Activated T-cell treated with anti-CD3 and anti-CD28 coated beads, Interleukin-2, amount 50 U/mL, for 4 hours (primary cell): ENCODE results near the gene GHDC. TPM values are rescaled to one million over a fixed set of nuclear protein-coding genes. Genes with fewer than 3 reads are reported as not detected.
A peak's percentile ranks its signal among the peaks of the same experiment; 100 is the strongest.
"Not testable (repeated sequence)": the region's sequence is repeated elsewhere in the genome, so short reads cannot be mapped to it uniquely, and the experiment has no call there.

Experiments used
- ATAC-seq, 2 donors: fragments of 200-7000 bp; cut with Tn5 transposase; one replicate each; pipeline ENCODE4 v1.10.0; 2021
- DNase-seq: peaks from one replicate; pipeline ENCODE4 v3.0.0-alpha.2; 2020
- H3K27me3 Mint-ChIP-seq: one replicate; pipeline ENCODE4 v1.8.0; 2021; ENCODE audit warnings: low read depth, mixed read lengths
- H3K36me3 Mint-ChIP-seq: one replicate; pipeline ENCODE4 v1.8.0; 2022; ENCODE audit warnings: mixed read lengths; ENCODE audit not compliant: insufficient read depth
- H3K4me1 Mint-ChIP-seq: one replicate; pipeline ENCODE4 v1.8.0; 2021; ENCODE audit warnings: low read depth, mixed read lengths
- H3K4me3 Mint-ChIP-seq: one replicate; pipeline ENCODE4 v1.8.0; 2021; ENCODE audit warnings: mild to moderate bottlenecking, moderate library complexity, mixed read lengths
- H3K9me3 Mint-ChIP-seq: one replicate; pipeline ENCODE4 v1.8.0; 2021; ENCODE audit warnings: mixed read lengths
- total RNA-seq, 3 donors: library from RNA; stranded (reverse); gene quantifications; one replicate each; pipeline ENCODE4 v1.2.1, GENCODE V29; 2021

GHDC gene
- 10 to 100 TPM; 24.0 to 24.9 (median 24.7) TPM for total RNA-seq

GRCh38 chr17:42193969-42194899 is at the start of gene GHDC:
GHDC (minus strand) TSS chr17:42194494; CDS start chr17:42193581, 913 bp downstream.
- DNase-seq: peak; percentile 70
- peak; percentile 98 to 100 for ATAC-seq
- peaks cover 2% of the 10 kb centered on the region for H3K36me3 Mint-ChIP-seq
- peaks cover 23% of the 10 kb centered on the region for H3K4me1 Mint-ChIP-seq
- no peaks in the 10 kb centered on the region for H3K9me3 Mint-ChIP-seq
- peak within 1 kb of the TSS; percentile 96 for H3K4me3 Mint-ChIP-seq
- H3K27me3 Mint-ChIP-seq: no peaks in the 10 kb centered on the region

- Mint-ChIP-seq H3K4me3 (no peak overlapping the region), H3K4me1 (peaks cover 57% of the 10 kb centered on the region), H3K36me3 (peaks cover 13% of the 10 kb centered on the region), H3K9me3 (no peaks in the 10 kb centered on the region), H3K27me3 (no peaks in the 10 kb centered on the region)
- ATAC-seq (no peak), DNase-seq (no peak)
Measured at GRCh38 chr17:42243493-42243982, 49.2 kb upstream of the GHDC start.

GRCh38 chr17:42241871-42242270 is 47.6 kb upstream of the GHDC start:
- H3K4me1 Mint-ChIP-seq: peaks cover 48% of the 10 kb centered on the region
- ATAC-seq (no peak), DNase-seq (no peak)
- no peaks in the 10 kb centered on the region for H3K27me3 Mint-ChIP-seq
- no peaks in the 10 kb centered on the region for H3K9me3 Mint-ChIP-seq
- H3K4me3 Mint-ChIP-seq: no peak overlapping the region
- peaks cover 15% of the 10 kb centered on the region for H3K36me3 Mint-ChIP-seq

DNA sequence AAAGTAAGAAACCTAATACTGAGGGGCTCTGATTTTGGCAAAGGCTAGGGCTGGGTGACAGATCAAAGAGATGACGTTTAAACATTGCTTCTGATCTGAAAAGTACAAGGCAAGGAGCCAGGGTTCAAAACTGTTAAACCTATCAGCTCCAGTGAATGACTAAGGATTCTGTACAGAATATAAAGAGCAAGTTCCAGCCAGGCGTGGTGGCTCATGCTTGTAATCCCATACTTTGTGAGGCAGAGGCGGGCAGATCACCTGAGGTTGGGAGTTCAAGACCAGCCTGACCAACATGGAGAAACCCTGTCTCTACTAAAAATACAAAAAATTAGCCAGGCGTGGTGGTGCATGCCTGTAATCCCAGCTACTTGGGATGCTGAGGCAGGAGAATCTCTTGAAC is 46.6 kb upstream of the GHDC start:
- H3K4me1 Mint-ChIP-seq: peaks cover 45% of the 10 kb centered on the region

DNA sequence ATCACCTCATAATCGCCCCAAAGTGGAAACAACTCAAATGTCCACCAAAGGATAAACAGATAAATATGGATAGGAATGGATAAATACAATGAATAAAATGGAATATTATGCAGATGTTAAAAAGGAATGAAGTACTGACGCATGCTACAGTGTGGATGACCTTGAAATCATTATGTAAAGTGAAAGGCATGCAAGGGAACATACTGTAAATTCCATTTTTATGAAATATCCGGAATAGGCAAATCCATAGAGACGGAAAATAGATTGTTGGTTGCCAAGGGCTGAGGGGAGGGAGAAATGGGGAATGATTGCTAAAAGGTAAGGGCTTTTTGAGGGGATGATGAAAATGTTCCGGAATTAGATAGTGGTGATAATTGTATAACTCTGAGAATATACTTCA is 45.9 kb upstream of the GHDC start:
- no peaks in the 10 kb centered on the region for H3K27me3 Mint-ChIP-seq
- ATAC-seq (no peak), DNase-seq (no peak)
- H3K4me3 Mint-ChIP-seq: no peak overlapping the region
- no peaks in the 10 kb centered on the region for H3K9me3 Mint-ChIP-seq
- H3K36me3 Mint-ChIP-seq: peaks cover 15% of the 10 kb centered on the region
- peaks cover 43% of the 10 kb centered on the region for H3K4me1 Mint-ChIP-seq

More for the DNA sequence above, 46.6 kb upstream of the GHDC start:
- H3K4me3 Mint-ChIP-seq, H3K9me3 Mint-ChIP-seq, ATAC-seq, H3K27me3 Mint-ChIP-seq, DNase-seq: not testable (repeated sequence)
- peaks cover 15% of the 10 kb centered on the region for H3K36me3 Mint-ChIP-seq

DNA sequence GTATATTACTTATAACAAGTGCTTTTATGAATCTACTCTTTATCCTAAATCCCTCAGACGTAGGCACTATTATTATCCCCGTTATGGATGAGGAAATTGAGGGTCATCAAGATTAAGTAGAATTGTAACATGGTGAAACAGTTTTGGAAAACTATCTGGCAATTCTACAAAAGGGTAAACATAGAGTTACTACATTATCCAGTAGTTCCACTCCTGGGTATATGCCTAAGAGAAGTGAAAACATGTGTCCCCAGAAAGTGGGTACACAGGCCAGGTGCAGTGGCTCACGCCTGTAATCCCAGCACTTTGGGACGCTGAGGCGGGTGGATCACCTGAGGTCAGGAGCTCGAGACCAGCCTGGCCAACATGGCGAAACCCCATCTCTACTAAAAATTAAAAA is 45.3 kb upstream of the GHDC start:
- H3K27me3 Mint-ChIP-seq, ATAC-seq, H3K9me3 Mint-ChIP-seq, H3K4me3 Mint-ChIP-seq, DNase-seq: not testable (repeated sequence)
- H3K36me3 Mint-ChIP-seq: peaks cover 15% of the 10 kb centered on the region
- peaks cover 48% of the 10 kb centered on the region for H3K4me1 Mint-ChIP-seq

GRCh38 chr17:42236760-42237159 is 42.5 kb upstream of the GHDC start:
- Mint-ChIP-seq H3K9me3 (no peaks in the 10 kb centered on the region), H3K4me1 (peaks cover 46% of the 10 kb centered on the region), H3K27me3 (no peaks in the 10 kb centered on the region), H3K36me3 (peaks cover 7% of the 10 kb centered on the region), H3K4me3 (no peak overlapping the region)
- DNase-seq (no peak), ATAC-seq (no peak)

GRCh38 chr17:42233994-42234393 is 39.7 kb upstream of the GHDC start:
- Mint-ChIP-seq H3K36me3 (peaks cover 2% of the 10 kb centered on the region), H3K4me1 (peaks cover 39% of the 10 kb centered on the region), H3K9me3 (no peaks in the 10 kb centered on the region), H3K27me3 (no peaks in the 10 kb centered on the region), H3K4me3 (no peak overlapping the region)
- ATAC-seq (no peak), DNase-seq (no peak)

GRCh38 chr17:42233156-42233555 is 38.9 kb upstream of the GHDC start:
- H3K27me3 Mint-ChIP-seq: no peaks in the 10 kb centered on the region
- ATAC-seq (no peak), DNase-seq (no peak)
- H3K36me3 Mint-ChIP-seq: peaks cover 6% of the 10 kb centered on the region
- no peak overlapping the region for H3K4me3 Mint-ChIP-seq
- H3K9me3 Mint-ChIP-seq: no peaks in the 10 kb centered on the region
- H3K4me1 Mint-ChIP-seq: peaks cover 40% of the 10 kb centered on the region

GRCh38 chr17:42230225-42230624 is 35.9 kb upstream of the GHDC start:
- Mint-ChIP-seq H3K9me3 (no peaks in the 10 kb centered on the region), H3K36me3 (peaks cover 7% of the 10 kb centered on the region), H3K4me3 (no peak overlapping the region), H3K27me3 (no peaks in the 10 kb centered on the region), H3K4me1 (peaks cover 34% of the 10 kb centered on the region)
- DNase-seq: no peak
- peak; percentile 55 to 58 for ATAC-seq

- DNase-seq (no peak), ATAC-seq (no peak)
- Mint-ChIP-seq H3K36me3 (peaks cover 19% of the 10 kb centered on the region), H3K27me3 (no peaks in the 10 kb centered on the region), H3K9me3 (no peaks in the 10 kb centered on the region), H3K4me3 (no peak overlapping the region), H3K4me1 (peaks cover 17% of the 10 kb centered on the region)
Measured at GRCh38 chr17:42227849-42228700, 33.8 kb upstream of the GHDC start.

DNA sequence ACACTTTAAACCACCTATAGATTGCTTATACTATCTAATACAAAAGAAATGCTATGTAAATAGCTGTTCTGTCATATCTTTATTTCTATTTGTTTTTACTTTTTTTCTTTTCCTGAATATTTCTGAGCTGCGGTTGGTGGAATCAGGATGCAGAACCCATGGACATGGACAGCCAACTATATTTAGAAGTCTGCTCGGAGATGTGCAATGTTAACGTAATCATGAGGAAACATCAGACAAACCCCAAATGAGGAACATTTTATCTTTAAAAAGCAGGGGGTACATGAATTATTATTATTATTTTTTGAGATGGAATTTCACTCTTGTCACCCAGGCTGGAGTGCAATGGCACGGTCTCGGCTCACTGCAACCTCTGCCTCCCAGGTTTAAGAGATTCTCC is 31.4 kb upstream of the GHDC start:
- Mint-ChIP-seq H3K27me3 (no peaks in the 10 kb centered on the region), H3K9me3 (no peaks in the 10 kb centered on the region), H3K4me3 (no peak overlapping the region), H3K36me3 (peaks cover 25% of the 10 kb centered on the region), H3K4me1 (peaks cover 17% of the 10 kb centered on the region)
- no peak for DNase-seq
- ATAC-seq: no peak

DNA sequence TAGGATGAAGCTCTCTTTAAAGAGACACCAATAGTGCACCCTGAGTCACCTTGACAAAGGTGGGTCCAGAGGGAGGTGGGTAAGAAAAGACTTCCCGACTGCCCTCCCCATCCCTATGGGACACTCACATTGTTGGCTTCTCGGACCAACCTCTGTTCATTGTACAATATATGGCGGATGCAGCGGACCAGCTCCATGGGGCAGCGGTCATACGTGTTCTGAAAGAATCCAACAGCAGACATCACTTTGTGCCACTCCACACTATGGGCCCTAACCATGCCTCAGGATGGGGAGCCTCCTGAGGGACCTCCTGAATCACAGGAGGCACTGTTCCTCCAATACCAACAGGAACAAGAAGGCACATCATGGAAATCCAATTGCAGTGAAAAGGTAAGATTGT is 30.4 kb upstream of the GHDC start:
- ATAC-seq (no peak), DNase-seq (no peak)
- no peaks in the 10 kb centered on the region for H3K27me3 Mint-ChIP-seq
- no peaks in the 10 kb centered on the region for H3K9me3 Mint-ChIP-seq
- H3K4me1 Mint-ChIP-seq: peaks cover 10% of the 10 kb centered on the region
- no peak overlapping the region for H3K4me3 Mint-ChIP-seq
- H3K36me3 Mint-ChIP-seq: peaks cover 28% of the 10 kb centered on the region
